ENCODE data around the gene SVOPL. TPM values are rescaled to one million over a fixed set of nuclear protein-coding genes. Genes with fewer than 3 reads are reported as not detected.

The SVOPL gene
- total and polyA plus RNA-seq, 10 of the 15 experiments (the other 5 are each of a cell fraction or from before 2014, with no cell fraction given), result 0.15 TPM; not detected in 9

GRCh38 chr7:138720286-138720685 lies 19.1 kb upstream of the SVOPL start (continued):
- TF ChIP-seq BCLAF1 (IDR thresholded peaks at IDR 0.05) (no peak), POLR2AphosphoS5 (IDR thresholded peaks at IDR 0.05; ENCODE audit: low read length) (no peak), MTA3 (IDR thresholded peaks at IDR 0.05; ENCODE audit: borderline replicate concordance, low read length) (no peak), KLF5 (IDR thresholded peaks at IDR 0.05; ENCODE audit: partially characterized antibody) (no peak), KDM1A (IDR thresholded peaks at IDR 0.05; ENCODE audit: borderline replicate concordance) (no peak), RAD21 (IDR thresholded peaks at IDR 0.05; ENCODE audit: insufficient read depth, low read depth, low read length) (no peak), BMI1 (IDR thresholded peaks at IDR 0.05; ENCODE audit: borderline replicate concordance) (no peak), E2F8 (IDR thresholded peaks at IDR 0.05; ENCODE audit: low read depth, partially characterized antibody) (no peak), MXI1 (IDR thresholded peaks at IDR 0.05; ENCODE audit: low read depth, low read length) (no peak), CBX3 (IDR thresholded peaks at IDR 0.05; ENCODE audit: borderline replicate concordance, low read depth) (no peak), YY1 (IDR thresholded peaks at IDR 0.05; ENCODE audit: low read depth, low read length) (no peak)
- TF ChIP-seq, protein P1, sequence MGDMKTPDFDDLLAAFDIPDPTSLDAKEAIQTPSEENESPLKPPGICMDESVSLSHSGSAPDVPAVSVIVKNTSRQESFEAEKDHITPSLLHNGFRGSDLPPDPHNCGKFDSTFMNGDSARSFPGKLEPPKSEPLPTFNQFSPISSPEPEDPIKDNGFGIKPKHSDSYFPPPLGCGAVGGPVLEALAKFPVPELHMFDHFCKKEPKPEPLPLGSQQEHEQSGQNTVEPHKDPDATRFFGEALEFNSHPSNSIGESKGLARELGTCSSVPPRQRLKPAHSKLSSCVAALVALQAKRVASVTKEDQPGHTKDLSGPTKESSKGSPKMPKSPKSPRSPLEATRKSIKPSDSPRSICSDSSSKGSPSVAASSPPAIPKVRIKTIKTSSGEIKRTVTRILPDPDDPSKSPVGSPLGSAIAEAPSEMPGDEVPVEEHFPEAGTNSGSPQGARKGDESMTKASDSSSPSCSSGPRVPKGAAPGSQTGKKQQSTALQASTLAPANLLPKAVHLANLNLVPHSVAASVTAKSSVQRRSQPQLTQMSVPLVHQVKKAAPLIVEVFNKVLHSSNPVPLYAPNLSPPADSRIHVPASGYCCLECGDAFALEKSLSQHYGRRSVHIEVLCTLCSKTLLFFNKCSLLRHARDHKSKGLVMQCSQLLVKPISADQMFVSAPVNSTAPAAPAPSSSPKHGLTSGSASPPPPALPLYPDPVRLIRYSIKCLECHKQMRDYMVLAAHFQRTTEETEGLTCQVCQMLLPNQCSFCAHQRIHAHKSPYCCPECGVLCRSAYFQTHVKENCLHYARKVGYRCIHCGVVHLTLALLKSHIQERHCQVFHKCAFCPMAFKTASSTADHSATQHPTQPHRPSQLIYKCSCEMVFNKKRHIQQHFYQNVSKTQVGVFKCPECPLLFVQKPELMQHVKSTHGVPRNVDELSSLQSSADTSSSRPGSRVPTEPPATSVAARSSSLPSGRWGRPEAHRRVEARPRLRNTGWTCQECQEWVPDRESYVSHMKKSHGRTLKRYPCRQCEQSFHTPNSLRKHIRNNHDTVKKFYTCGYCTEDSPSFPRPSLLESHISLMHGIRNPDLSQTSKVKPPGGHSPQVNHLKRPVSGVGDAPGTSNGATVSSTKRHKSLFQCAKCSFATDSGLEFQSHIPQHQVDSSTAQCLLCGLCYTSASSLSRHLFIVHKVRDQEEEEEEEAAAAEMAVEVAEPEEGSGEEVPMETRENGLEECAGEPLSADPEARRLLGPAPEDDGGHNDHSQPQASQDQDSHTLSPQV (IDR thresholded peaks at IDR 0.05), result no peak
